AG04449 (cell line): ENCODE data around the gene HNRNPC.
A peak's percentile ranks its signal among the peaks of the same experiment; 100 is the strongest.

Source experiments
- CTCF ChIA-PET: fragments of 350-600 bp; formaldehyde crosslinking; extraction: SDS; loops from one replicate; lab custom pipeline; 2021; ENCODE audit warnings: antibody characterized with exemption; lab: Yijun Ruan, JAX
- POLR2A ChIA-PET: fragments of 400-600, 350-600 bp; formaldehyde crosslinking; extraction: SDS; loops from one replicate; lab custom pipeline; 2020; ENCODE audit warnings: antibody characterized with exemption, inconsistent platforms; lab: Yijun Ruan, JAX
- DNase-seq: peaks from one replicate; pipeline ENCODE4 v3.0.0-alpha.2; 2010; ENCODE audit warnings: low read depth, low spot score
- H3K4me3 ChIP-seq: 2 replicates; pipeline ENCODE4 v1.5.1; 2011; ENCODE audit warnings: low read depth, mild to moderate bottlenecking, control low read depth, low read length
- CTCF ChIP-seq: IDR thresholded peaks from one replicate; pipeline ENCODE4 v1.5.1; 2011; ENCODE audit warnings: mild to moderate bottlenecking, moderate library complexity, low read length, control low read depth, inconsistent platforms; ENCODE audit not compliant: insufficient read depth; ENCODE audit errors: missing control alignments

The HNRNPC gene

GRCh38 chr14:21241218-21241819 lies 27.9 kb downstream of the HNRNPC start:
- ChIA-PET CTCF (interaction anchor here (0.7 to 5.7 kb wide), 11 partner anchors 9 to 27 kb away, joined by 3 to 39 read pairs (median 5); no protein-coding TSS in a partner anchor), POLR2A (interaction anchor here (1.1 kb wide), 1 partner anchor 9 kb away, joined by 3 read pairs; no protein-coding TSS in a partner anchor)
- no peak overlapping the region for H3K4me3 ChIP-seq
- peak; percentile 14 for DNase-seq
- TF ChIP-seq CTCF: peak; percentile 14

- POLR2A ChIA-PET: no interaction called here
- no peak for DNase-seq
- CTCF ChIA-PET: interaction anchor here (1.1 to 5.7 kb wide), 7 partner anchors 10 to 26 kb away, joined by 3 to 39 read pairs (median 5); no protein-coding TSS in a partner anchor
- no peak for TF ChIP-seq CTCF
- no peak overlapping the region for H3K4me3 ChIP-seq
Measured at GRCh38 chr14:21240417-21240816, 28.8 kb downstream of the HNRNPC start.

GRCh38 chr14:21238823-21239518 lies 30.3 kb downstream of the HNRNPC start:
- no peak overlapping the region for H3K4me3 ChIP-seq
- ChIA-PET CTCF (interaction anchor here (1.3 to 5.7 kb wide), 6 partner anchors 8 to 234 kb away, joined by 3 to 39 read pairs (median 4); no protein-coding TSS in a partner anchor), POLR2A (no interaction called here)
- TF ChIP-seq CTCF: no peak
- DNase-seq: no peak

GRCh38 chr14:21236948-21237797 lies 32.1 kb downstream of the HNRNPC start:
- ChIA-PET CTCF (no interaction called here), POLR2A (no interaction called here)
- DNase-seq: no peak
- no peak overlapping the region for H3K4me3 ChIP-seq
- no peak for TF ChIP-seq CTCF

GRCh38 chr14:21234112-21234511 lies 35.1 kb downstream of the HNRNPC start:
- POLR2A ChIA-PET: no interaction called here
- no peak for TF ChIP-seq CTCF
- DNase-seq: no peak
- no peak overlapping the region for H3K4me3 ChIP-seq
- CTCF ChIA-PET: no interaction called here
